PC-3 (cell line): ENCODE data around the gene OPN1SW.

ENCODE experiments used
- EZH2 ChIP-seq: fragments of 300-600 bp; sonication (generic); IDR thresholded peaks from one replicate; pipeline ENCODE4 v1.6.1; 2017; ENCODE audit warnings: antibody characterized with exemption, mild to moderate bottlenecking, low read length; ENCODE audit not compliant: unreplicated experiment
- EZH2phosphoT487 ChIP-seq: fragments of 300-600 bp; sonication (generic); IDR thresholded peaks from 2 replicates; pipeline ENCODE4 v1.6.1; 2018; ENCODE audit warnings: mild to moderate bottlenecking, antibody characterized with exemption, low read length, borderline replicate concordance
- TF ChIP-seq, protein P1 (sequence below): fragments of 300-600 bp; sonication (generic); conservative IDR thresholded peaks from 2 replicates; pipeline ENCODE4 v1.5.1; 2017; ENCODE audit warnings: antibody characterized with exemption, low read depth, mild to moderate bottlenecking, low read length

DNA sequence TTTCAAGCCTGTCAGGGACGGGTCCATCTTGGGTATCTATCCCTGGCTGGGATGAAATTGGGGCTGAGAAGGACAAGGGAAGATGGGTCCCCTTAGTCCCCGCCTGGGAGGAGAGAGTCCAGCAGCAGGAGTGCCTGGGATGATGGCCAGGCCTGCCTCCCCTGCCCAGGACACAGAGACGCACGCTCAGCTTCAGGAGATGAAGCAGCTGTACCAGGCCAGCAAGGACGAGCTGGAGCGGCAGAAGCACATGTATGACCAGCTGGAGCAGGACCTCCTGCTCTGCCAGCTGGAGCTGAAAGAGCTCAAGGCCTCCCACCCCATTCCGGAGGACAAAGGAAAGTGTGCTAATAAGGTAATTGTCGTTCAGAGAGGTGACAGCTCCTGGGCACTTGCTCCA lies 31.6 kb upstream of the OPN1SW start:
- no peak for TF ChIP-seq EZH2
- TF ChIP-seq, protein P1, sequence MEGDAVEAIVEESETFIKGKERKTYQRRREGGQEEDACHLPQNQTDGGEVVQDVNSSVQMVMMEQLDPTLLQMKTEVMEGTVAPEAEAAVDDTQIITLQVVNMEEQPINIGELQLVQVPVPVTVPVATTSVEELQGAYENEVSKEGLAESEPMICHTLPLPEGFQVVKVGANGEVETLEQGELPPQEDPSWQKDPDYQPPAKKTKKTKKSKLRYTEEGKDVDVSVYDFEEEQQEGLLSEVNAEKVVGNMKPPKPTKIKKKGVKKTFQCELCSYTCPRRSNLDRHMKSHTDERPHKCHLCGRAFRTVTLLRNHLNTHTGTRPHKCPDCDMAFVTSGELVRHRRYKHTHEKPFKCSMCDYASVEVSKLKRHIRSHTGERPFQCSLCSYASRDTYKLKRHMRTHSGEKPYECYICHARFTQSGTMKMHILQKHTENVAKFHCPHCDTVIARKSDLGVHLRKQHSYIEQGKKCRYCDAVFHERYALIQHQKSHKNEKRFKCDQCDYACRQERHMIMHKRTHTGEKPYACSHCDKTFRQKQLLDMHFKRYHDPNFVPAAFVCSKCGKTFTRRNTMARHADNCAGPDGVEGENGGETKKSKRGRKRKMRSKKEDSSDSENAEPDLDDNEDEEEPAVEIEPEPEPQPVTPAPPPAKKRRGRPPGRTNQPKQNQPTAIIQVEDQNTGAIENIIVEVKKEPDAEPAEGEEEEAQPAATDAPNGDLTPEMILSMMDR = no peak
- TF ChIP-seq EZH2phosphoT487 = no peak
